Measurements from ENCODE around the gene AVPI1. TPM values are rescaled to one million over a fixed set of nuclear protein-coding genes. Genes with fewer than 3 reads are reported as not detected.
"Not testable (repeated sequence)": the region's sequence is repeated elsewhere in the genome, so short reads cannot be mapped to it uniquely, and the experiment has no call there.

AVPI1 gene
- total RNA-seq, 3 donors from 2014 or later = 1.6 to 2.5 (median 1.8) TPM

DNA sequence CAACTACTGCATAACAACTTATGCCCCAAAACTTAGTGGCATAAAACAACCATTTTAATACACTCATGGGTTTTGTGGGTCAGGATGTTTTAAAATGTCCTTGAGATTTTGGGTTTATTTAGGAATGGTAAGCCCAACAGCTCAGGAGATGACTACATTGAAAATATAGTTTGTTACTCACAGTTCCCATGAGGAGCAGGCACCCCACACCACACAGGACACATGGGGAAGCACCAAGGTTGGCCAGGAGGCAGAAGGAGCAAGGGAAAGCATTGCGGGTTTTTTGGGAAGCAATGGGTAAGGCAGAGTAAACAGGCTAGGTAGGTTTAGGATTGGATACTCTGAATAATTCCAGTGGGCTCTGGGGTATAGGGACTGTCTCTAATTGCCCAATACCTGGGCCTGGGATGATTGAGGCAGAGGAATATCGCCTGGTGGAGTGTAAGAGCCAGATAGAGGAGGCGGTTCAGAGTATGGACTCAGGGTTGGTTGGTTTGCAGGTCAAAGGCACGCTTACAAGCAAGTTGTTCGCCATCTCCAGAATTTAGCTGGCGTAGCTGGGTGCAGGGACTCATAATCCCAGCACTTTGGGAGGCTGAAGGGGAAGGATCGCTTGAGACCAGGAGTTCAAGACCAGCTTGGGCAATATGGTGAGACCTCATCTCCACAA is 16.5 kb upstream of the AVPI1 start:
- Mint-ChIP-seq H3K27me3 (ENCODE audit: low read depth) (peaks cover 7% of the 10 kb centered on the region), H3K4me1 (ENCODE audit: low read depth) (no peaks in the 10 kb centered on the region), H3K9me3 (no peaks in the 10 kb centered on the region), H3K36me3 (ENCODE audit: insufficient read depth) (no peaks in the 10 kb centered on the region), H3K4me3 (no peak overlapping the region)
- no peak for ATAC-seq
- no peak for DNase-seq

DNA sequence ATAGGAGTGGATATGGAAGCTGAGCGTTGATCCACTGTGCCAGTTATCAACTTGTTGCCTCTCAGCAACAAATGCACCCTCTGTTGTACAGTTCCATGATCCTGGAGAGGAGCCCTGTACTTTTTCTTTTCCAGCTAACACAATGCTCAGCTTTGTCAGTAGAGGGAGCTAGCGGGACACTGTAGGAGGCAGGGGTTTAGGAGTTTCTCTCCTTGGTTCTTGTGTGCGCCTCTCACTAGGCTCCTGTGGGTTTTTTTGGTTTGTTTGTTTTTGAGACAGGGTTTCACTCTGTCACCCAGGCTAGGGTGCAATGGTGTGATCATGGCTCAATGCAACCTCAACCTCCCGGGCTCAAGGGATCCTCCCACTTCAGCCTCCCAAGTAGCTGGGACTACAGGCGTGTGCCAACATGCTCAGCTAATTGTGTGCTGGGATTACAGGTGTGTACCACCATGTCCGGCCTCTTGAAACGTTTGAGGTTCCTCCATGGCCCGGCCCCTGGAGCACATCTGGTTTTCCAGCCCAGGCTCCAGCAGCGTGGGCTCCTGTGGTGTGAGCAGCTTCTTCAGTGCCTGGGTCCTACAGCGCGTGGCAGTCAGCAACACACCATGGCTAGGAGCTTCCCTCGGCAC is 14.5 kb upstream of the AVPI1 start:
- DNase-seq = peak; percentile 26
- Mint-ChIP-seq H3K36me3 (ENCODE audit: insufficient read depth) (no peaks in the 10 kb centered on the region), H3K4me1 (ENCODE audit: low read depth) (no peaks in the 10 kb centered on the region), H3K27me3 (ENCODE audit: low read depth) (peaks cover 5% of the 10 kb centered on the region), H3K4me3 (no peak overlapping the region), H3K9me3 (no peaks in the 10 kb centered on the region)
- ATAC-seq = peak; percentile 91 to 97

DNA sequence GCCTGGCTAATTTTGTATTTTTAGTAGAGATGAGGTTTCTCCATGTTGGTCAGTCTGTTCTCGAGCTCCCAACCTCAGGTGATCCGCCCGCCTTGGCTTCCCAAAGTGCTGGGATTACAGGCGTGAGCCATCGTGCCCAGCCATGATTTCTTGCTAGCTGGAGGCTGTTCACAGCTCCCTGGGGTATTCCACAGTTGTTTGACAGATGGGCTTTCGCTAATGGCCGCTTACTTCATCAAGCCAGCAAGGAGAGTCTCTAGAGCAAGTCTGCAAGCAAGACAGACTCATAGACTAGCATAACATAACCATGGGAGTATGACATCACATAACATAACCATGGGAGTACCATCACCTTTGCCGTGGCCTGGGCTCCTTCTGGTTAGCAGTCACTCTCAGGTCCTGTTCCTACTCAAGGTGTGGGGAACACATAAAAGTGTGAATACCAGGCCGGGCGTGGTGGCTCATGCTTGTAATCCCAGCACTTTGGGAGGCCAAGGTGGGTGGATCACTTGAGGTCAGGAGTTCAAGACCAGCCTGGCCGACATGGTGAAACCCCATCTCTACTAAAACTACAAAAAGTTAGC is 11.1 kb upstream of the AVPI1 start:
- not testable (repeated sequence) for H3K4me1 Mint-ChIP-seq (ENCODE audit: low read depth); ATAC-seq; H3K36me3 Mint-ChIP-seq (ENCODE audit: insufficient read depth); H3K9me3 Mint-ChIP-seq; DNase-seq; H3K27me3 Mint-ChIP-seq (ENCODE audit: low read depth); H3K4me3 Mint-ChIP-seq

DNA sequence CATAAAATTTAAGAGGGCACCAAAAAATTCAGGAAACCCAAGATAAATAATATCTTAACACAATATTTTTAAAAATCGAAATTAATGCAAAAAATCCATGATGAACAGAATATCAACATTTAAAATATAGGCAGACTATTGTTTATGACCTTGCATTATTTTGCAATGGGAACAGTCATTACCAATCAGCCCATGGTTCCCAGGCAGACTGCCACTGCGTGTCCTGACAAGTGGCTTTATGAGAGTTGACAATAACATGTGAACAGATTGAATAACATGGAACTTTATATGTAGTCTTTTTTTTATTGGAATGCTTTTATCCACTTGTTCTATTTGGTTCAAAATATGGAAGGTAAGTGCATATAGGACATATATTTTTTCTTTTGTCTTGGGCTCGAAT is 3.1 kb upstream of the AVPI1 start:
- no peaks in the 10 kb centered on the region for H3K27me3 Mint-ChIP-seq (ENCODE audit: low read depth)
- H3K9me3 Mint-ChIP-seq = no peaks in the 10 kb centered on the region
- ATAC-seq (no peak), DNase-seq (no peak)
- H3K4me1 Mint-ChIP-seq (ENCODE audit: low read depth) = peaks cover 9% of the 10 kb centered on the region
- H3K4me3 Mint-ChIP-seq = no peak overlapping the region
- H3K36me3 Mint-ChIP-seq (ENCODE audit: insufficient read depth) = no peaks in the 10 kb centered on the region

DNA sequence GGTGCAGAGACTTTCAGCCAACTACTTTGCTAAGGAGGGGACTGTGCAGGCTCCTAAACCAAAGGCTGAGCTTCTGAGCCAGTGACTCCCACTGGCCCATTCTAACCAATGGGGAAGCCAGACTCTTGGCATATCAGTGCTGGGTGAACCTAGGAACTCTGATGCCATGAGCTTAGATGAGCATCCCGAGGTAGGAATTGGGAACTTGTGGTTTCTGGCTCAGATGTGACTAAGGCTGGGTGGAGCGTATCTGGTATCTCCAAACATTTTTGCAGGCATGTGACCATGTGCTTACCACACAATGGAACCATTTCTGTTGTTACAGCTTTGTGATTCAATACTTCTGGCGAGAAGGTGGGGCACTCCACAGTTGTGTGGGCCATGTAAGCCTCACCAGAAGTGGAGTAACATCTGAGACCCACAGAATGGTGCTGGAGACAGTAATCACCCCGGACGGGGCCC is 2.5 kb upstream of the AVPI1 start:
- H3K27me3 Mint-ChIP-seq (ENCODE audit: low read depth) = no peaks in the 10 kb centered on the region
- no peak for ATAC-seq
- no peak for DNase-seq
- H3K9me3 Mint-ChIP-seq = no peaks in the 10 kb centered on the region
- H3K36me3 Mint-ChIP-seq (ENCODE audit: insufficient read depth) = no peaks in the 10 kb centered on the region
- no peak overlapping the region for H3K4me3 Mint-ChIP-seq
- peaks cover 9% of the 10 kb centered on the region for H3K4me1 Mint-ChIP-seq (ENCODE audit: low read depth)

DNA sequence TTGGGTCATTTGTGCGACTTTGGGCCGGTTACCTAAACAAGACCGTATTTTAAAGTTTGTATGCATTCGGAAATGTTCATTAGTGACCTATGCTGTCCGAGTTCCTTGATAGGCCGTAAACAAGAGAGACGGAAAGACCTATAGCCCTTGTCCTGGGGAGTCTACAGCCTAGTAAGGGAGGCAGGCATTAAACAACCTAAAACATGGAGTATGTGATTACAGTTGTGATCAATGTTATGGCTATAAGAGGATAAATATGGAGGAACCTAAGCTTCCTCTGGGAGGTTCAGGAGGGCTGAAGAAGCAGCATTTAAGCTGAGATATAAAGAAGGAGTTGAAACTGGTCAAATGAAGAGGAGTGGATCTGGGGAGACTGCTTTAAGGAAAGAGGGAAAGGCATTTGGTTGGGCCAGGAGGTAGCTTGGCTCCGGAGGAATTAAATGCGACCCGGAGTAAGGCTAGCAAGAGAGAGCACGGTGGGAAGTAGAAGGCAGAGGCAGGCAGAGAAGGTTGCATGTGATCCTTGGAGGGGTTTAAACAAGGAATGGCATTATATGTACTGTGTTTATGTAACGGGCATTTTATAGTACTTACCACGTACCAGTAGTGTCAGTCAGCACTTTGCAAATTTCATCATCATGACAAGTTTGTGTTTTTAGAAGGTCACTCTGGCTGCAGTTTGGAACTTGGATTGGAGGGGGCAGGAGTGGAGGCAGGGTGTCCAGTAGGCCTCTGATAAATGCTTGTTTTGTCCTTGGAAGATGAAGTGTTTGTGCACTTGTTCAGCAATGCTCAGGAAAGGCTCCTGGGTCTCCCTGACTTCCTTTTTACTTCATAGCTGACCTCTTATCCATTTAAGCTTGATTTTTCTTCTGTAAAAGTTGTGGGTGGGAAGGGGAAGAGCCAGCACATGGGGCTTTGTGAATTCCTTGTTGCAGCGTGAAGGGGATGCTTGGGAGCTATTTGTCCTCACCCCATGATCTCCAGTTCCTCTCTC is 1.0 kb upstream of the AVPI1 start:
- H3K27me3 Mint-ChIP-seq (ENCODE audit: low read depth) = no peaks in the 10 kb centered on the region
- ATAC-seq = no peak

DNA sequence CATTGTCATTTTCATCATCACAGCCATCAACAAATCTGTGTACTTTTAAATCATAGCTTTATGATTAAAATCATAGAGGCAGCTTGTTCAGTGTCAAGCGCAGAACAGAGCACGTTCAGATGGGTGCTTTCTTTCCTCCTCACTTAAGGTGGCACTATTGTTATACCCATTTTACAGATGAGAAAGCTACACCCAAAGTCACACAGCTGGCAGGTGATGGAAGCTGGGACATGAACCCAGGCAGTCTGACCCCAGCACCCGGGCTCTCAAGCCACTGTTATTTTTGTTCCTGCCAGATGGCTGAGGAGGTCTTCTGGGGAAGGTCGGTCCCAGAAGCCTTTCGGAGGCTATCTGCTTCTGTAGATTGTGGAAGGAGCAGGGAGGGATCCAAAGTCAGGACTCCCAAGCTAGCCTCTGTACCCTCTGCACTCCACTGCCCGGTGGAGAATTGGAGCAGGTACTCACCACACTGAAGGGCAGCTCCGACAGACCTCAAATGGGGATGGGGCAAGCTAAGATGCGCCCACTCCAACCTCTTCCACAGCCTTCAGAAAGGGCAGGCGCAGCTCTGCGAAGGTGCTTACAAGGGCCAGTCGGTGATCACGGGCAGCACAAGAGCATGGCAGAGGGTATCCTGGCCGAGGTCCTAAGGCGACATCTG is 610 bp downstream of the AVPI1 start:
- H3K4me1 Mint-ChIP-seq (ENCODE audit: low read depth) = peaks cover 9% of the 10 kb centered on the region
- DNase-seq (no peak), ATAC-seq (peak in 1 of 2 donors; percentile 13)
- no peaks in the 10 kb centered on the region for H3K36me3 Mint-ChIP-seq (ENCODE audit: insufficient read depth)
- no peaks in the 10 kb centered on the region for H3K27me3 Mint-ChIP-seq (ENCODE audit: low read depth)
- no peaks in the 10 kb centered on the region for H3K9me3 Mint-ChIP-seq
- H3K4me3 Mint-ChIP-seq = peak overlapping the region; percentile 80

More for the DNA sequence above, 1.0 kb upstream of the AVPI1 start:
- Mint-ChIP-seq H3K4me1 (ENCODE audit: low read depth) (peaks cover 9% of the 10 kb centered on the region), H3K4me3 (peak overlapping the region; percentile 80), H3K9me3 (no peaks in the 10 kb centered on the region), H3K36me3 (ENCODE audit: insufficient read depth) (no peaks in the 10 kb centered on the region)
- DNase-seq = no peak

DNA sequence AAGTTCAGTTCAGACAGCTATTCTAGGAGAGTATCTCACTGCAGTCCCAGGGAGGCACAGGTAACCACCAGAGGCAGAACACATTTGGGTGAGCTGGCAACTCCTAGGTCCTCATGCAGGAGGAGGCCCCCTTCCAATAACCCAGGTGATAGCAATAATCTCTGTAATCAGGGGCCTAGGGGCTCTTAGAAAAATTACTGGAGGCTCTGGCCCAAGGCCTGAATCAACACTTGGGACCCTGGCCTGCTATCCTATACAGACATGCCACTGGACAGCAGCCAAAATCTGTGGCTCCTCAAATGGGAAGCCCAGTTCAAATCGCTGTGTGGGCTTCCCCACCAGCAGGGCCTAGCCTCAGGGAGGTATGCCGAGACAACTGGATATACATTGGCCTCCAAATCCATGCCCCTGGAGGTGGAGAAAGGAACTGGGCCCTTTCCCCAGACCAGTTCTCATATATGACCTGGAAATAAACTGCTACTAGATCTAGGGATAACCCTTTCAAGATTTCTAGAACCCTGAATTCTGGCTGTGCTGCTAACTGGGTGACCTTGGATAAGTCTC is 1.6 kb downstream of the AVPI1 start:
- peaks cover 9% of the 10 kb centered on the region for H3K4me1 Mint-ChIP-seq (ENCODE audit: low read depth)
- ATAC-seq (no peak), DNase-seq (no peak)
- no peaks in the 10 kb centered on the region for H3K9me3 Mint-ChIP-seq
- no peaks in the 10 kb centered on the region for H3K27me3 Mint-ChIP-seq (ENCODE audit: low read depth)
- no peak overlapping the region for H3K4me3 Mint-ChIP-seq
- no peaks in the 10 kb centered on the region for H3K36me3 Mint-ChIP-seq (ENCODE audit: insufficient read depth)

DNA sequence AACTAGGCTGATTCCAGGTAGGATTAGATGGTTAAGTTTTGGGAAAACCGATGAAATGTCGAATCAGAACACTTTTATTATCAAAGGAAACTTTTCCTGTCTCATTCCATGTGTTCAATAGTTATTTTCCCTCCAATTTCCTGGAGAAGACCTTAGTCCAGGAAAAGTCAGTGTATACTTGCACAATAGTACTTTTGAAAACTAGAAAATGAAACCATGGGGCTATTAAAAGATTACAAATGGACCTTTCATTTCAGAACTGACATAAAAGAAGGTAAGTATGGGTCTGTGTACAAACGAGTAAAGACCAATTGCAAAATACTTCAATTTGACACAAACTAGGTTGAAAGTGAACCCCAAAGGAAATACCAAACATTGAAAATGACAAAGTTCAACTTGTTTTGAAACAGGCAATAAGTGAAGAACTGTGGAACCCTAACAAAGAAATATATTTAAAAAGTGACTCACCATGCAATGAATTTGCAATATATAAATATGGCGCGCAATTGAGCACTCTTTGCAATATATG is 2.1 kb downstream of the AVPI1 start:
- DNase-seq (no peak), ATAC-seq (no peak)
- Mint-ChIP-seq H3K36me3 (ENCODE audit: insufficient read depth) (no peaks in the 10 kb centered on the region), H3K27me3 (ENCODE audit: low read depth) (no peaks in the 10 kb centered on the region), H3K9me3 (no peaks in the 10 kb centered on the region), H3K4me1 (ENCODE audit: low read depth) (peaks cover 9% of the 10 kb centered on the region), H3K4me3 (no peak overlapping the region)

DNA sequence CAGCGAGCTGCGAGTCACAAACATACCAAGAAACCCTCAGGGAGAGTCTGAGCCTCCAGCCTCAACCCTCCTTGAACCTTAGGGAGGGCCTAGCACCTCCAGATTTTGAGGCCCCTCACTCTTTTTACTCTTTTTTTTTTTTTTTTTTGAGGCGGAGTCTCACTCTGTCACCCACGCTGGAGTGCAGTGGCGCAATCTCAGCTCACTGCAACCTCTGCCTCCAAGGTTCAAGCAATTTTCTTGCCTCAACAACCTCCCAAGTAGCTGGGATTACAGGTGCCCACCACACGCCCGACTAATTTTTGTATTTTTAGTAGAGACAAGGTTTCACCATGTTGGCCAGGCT is 2.7 kb downstream of the AVPI1 start:
- H3K27me3 Mint-ChIP-seq (ENCODE audit: low read depth) = not testable (repeated sequence)

DNA sequence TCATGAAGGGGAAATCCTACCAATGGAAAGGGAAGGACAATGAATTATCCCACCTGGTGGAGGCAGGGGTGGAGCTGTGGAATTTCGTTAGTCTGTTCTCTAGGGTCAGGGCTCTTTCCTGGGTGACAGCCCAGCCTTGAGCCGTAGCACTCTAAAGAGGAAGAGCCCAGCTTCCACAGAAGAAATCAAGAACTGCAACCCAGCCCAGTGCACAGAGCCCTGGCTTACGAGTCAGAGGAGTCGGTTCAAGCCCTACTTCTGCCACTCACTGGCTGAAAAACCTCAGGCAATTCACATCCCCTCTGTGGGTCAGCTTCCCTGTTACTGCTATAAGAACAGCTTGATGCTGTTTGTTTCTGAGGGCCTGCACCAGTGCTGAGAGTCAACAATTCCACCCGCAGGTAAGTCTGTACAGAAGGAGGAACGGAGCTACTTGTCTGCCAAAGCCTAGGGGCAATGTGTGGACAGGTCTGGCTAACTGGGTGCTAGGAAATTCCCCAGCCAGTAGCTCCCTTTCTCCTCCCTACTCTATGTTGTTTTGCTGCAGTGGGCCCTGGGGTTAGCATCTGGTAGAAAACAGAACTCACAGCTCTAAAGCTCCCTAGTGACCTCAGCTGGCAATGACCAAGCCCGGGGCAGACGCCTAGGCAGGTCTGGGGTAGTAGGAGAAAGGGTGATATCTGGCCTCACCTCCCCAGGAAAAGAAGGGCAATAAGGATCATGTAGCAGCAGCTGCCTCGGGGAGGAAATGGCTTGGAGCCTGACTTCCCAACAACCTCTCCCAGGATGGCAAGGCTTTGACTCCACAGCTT is 3.3 kb downstream of the AVPI1 start:
- Mint-ChIP-seq H3K36me3 (ENCODE audit: insufficient read depth) (no peaks in the 10 kb centered on the region), H3K27me3 (ENCODE audit: low read depth) (no peaks in the 10 kb centered on the region), H3K9me3 (no peaks in the 10 kb centered on the region), H3K4me3 (no peak overlapping the region), H3K4me1 (ENCODE audit: low read depth) (peaks cover 9% of the 10 kb centered on the region)
- no peak for ATAC-seq
- no peak for DNase-seq

More for the DNA sequence above, 2.7 kb downstream of the AVPI1 start:
- not testable (repeated sequence) for H3K9me3 Mint-ChIP-seq; H3K4me1 Mint-ChIP-seq (ENCODE audit: low read depth); H3K4me3 Mint-ChIP-seq; DNase-seq; H3K36me3 Mint-ChIP-seq (ENCODE audit: insufficient read depth); ATAC-seq

DNA sequence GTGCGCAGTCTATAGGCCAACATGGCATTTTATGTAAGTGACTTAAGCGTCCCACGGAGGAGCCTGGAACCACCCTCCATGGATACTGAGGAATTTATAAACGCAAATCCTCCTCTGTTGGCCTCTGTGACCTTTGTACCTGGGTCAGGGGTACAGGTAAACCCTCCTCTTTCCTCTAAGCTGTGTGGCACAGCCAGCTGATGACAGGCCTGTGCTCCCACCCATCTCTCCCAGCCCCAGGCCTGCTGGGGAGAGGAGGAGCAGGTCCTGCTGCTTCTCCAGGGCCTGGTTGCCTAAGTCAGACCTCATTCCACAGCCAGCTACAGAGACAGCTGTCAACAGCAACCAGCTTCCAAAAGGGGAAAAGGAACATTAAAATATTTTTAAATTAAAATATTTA is 5.0 kb downstream of the AVPI1 start:
- DNase-seq = no peak
- ATAC-seq = no peak
- Mint-ChIP-seq H3K9me3 (no peaks in the 10 kb centered on the region), H3K4me1 (ENCODE audit: low read depth) (peaks cover 2% of the 10 kb centered on the region), H3K4me3 (no peak overlapping the region), H3K27me3 (ENCODE audit: low read depth) (no peaks in the 10 kb centered on the region), H3K36me3 (ENCODE audit: insufficient read depth) (no peaks in the 10 kb centered on the region)

DNA sequence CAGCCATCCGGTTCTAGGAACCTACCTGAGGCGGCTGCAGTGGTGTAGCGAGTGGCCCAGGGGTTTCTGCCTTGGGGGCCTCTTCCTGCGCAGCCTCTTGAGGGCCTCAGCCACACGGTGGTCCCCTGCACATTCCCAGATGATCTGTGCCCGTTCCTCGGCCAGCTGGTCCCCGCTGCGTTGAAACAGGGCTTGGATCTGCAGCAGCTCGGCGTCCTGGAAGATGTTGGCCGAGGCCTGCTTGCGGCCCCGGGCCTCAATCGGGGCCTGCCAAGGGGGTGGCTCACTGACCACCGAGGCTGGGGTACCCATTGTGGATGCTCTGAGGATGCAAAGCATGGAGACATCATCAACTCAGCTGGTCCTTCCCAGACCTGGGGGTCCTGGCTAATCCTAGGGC is 7.4 kb downstream of the AVPI1 start:
- no peak for ATAC-seq
- no peak overlapping the region for H3K4me3 Mint-ChIP-seq
- H3K9me3 Mint-ChIP-seq = no peaks in the 10 kb centered on the region
- H3K36me3 Mint-ChIP-seq (ENCODE audit: insufficient read depth) = peaks cover 4% of the 10 kb centered on the region
- H3K4me1 Mint-ChIP-seq (ENCODE audit: low read depth) = no peaks in the 10 kb centered on the region
- DNase-seq = no peak
- H3K27me3 Mint-ChIP-seq (ENCODE audit: low read depth) = no peaks in the 10 kb centered on the region

Measured in activated T-cell treated with anti-CD3 and anti-CD28 coated beads, Interleukin-2, amount 50 U/mL, for 4 hours (primary cell).